Measurements from ENCODE around the gene YEATS4. TPM values are rescaled to one million over a fixed set of nuclear protein-coding genes. Genes with fewer than 3 reads are reported as not detected.

The YEATS4 gene
- total and polyA plus RNA-seq, 9 of the 15 experiments (the other 6 are each of a cell fraction or from before 2014, with no cell fraction given): 25.9 to 92.2 (median 49.2) TPM

DNA sequence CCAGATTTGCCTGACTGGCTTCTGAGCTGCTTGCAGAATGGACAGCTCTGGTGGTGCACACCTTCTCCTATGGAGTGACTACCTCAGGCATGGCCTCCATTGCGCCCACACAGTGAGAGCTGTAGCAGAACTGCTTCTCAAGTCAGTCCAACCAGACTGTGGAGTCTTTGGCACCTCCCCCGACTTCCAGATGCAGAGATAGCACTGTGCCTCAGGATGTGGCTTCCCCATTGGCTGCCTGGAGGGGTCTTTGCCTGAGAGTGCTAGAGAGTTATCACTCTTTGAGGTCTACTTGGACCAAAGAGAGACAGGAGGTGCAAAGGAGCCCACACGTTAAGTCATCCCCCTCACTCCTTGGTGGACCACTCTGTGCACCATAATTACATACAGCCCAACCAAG, 65.9 kb downstream of the YEATS4 start:
- Histone ChIP-seq H3K79me2 (ENCODE audit: control insufficient read depth, insufficient read depth, low read length) (no peaks in the 10 kb centered on the region), H3K4me1 (replicated peaks in 1 of 2; ENCODE audit: control insufficient read depth in 2 of 2, insufficient read depth in 2 of 2, low read length in 2 of 2) (peaks cover 0 to 5% of the 10 kb centered on the region in 2 experiments; a peak in 2 of 5 replicates), H3K9ac (ENCODE audit: insufficient read depth in 1 of 2, low read depth in 2 of 2, low read length in 2 of 2) (no peak overlapping the region; a peak in 1 of 4 replicates), H3K27ac (ENCODE audit: extremely low read depth, low read depth, low read length) (no peak overlapping the region), H3K36me3 (ENCODE audit: control insufficient read depth, insufficient read depth, low read length) (no peaks in the 10 kb centered on the region), H3K9me3 (replicated peaks; ENCODE audit: control insufficient read depth, insufficient read depth, low read depth, low read length) (no peaks in the 10 kb centered on the region), H2AFZ (ENCODE audit: low read depth, low read length) (no peak overlapping the region), H3K27me3 (ENCODE audit: control insufficient read depth in 2 of 2, insufficient read depth in 2 of 2, low read length in 2 of 2) (no peaks in the 10 kb centered on the region), H4K20me1 (replicated peaks; ENCODE audit: control insufficient read depth, insufficient read depth, low read length) (no peaks in the 10 kb centered on the region), H3K4me2 (ENCODE audit: insufficient read depth, low read length) (no peak overlapping the region), H3K4me3 (no peak overlapping the region), H3K9me1 (ENCODE audit: control insufficient read depth, insufficient read depth, low read length) (no peaks in the 10 kb centered on the region)
- whole genome bisulfite sequencing (ENCODE audit: insufficient coverage, low coverage, missing lambda C conversion rate): 29% methylated on average over 3 of the region's 3 CpGs
- in situ Hi-C loops (cut with MboI): no loop called here
- peak; percentile 40 for FAIRE-seq
- intact Hi-C loops (cut with micrococcal nuclease): no loop called here
- no peak for TF ChIP-seq ZFP91 (CRISPR knock-in tag; IDR thresholded peaks at IDR 0.05)
- no peak for TF ChIP-seq XRCC4 (IDR thresholded peaks at IDR 0.05; ENCODE audit: extremely low read depth, insufficient read depth, insufficient read length)
- TF ChIP-seq CREBBP (IDR thresholded peaks at IDR 0.05; ENCODE audit: low read depth, low read length): no peak
- TF ChIP-seq JUND (IDR thresholded peaks at IDR 0.05; ENCODE audit: borderline replicate concordance, low read depth, low read length): no peak
- TF ChIP-seq JUND (tag; IDR thresholded peaks at IDR 0.05; ENCODE audit: borderline replicate concordance, low read depth, low read length): no peak
- no peak for TF ChIP-seq ZKSCAN1 (IDR thresholded peaks at IDR 0.05; ENCODE audit: low read depth, low read length)
- TF ChIP-seq SRSF3 (IDR thresholded peaks at IDR 0.05; ENCODE audit: insufficient read depth, low read length): no peak
- no peak for TF ChIP-seq HMG20B (CRISPR knock-in tag; IDR thresholded peaks at IDR 0.05)
- TF ChIP-seq HEY1 (CRISPR knock-in tag; IDR thresholded peaks at IDR 0.05; ENCODE audit: borderline replicate concordance): no peak
- TF ChIP-seq ZBTB26 (CRISPR knock-in tag; IDR thresholded peaks at IDR 0.05): no peak
- peak; percentile 16 to 33 (median 30) for DNase-seq (ENCODE audit: extremely low read depth in 1 of 4, low spot score in 3 of 4)
- BruUV-seq (replicated peaks): no TSS peak
- ChIA-PET POLR2A (no interaction called here), CTCF (ENCODE audit: low intra/inter-chr PET ratio) (no interaction called here)
- peak; percentile 79 for ATAC-seq
